ENCODE data around the gene KCNG2.

DNA sequence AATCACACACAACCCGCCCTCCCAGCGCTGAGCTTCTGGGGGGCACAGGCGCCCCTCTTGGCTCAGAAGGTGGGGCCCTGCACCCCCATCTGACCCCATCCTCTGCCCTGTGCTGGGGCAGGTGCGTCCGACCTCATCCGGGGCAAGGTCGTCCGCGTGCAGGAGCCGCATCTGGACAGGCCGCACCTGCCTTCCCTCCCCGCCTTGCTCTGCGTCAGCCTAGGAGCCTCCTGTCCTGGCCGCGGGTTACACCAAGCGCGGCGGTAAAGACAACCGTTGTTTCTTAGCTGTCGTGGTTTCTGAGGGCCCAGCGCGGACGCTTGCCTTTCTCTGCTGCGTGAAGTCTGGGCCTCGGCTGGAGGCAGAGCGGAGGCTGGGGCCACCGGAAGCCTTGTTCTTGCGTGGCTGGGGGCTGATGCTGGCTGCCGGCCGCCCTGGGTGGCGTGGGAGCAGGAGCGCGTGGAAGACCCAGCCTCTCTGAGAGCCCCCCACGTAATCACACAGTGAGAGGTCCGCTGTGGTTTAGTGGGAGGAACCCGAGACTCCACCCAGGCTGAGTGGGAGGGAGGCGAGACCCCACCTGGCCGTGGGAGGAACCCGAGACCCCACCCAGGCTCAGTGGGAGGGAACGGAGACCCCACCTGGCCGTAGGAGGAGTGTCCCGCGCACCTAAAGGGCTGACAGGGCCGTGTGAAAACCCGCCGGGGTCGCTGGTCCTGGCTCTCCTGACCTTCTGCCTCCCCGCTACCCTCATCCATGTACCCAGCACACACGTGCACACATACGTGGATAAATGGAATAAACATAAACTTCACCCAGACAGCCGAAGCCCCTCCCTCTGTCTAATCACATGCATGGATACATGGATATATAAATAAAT, 51.8 kb downstream of the KCNG2 start:
- TF ChIP-seq IRF3 (IDR thresholded peaks at IDR 0.05; ENCODE audit: low read depth, low read length) (no peak), POLR2AphosphoS5 (IDR thresholded peaks at IDR 0.05; ENCODE audit: low read depth, low read length) (no peak), RFX5 (IDR thresholded peaks at IDR 0.05; ENCODE audit: low read length) (no peak), EZH2phosphoT487 (IDR thresholded peaks at IDR 0.05; ENCODE audit: borderline replicate concordance, low read depth) (no peak), SIN3A (IDR thresholded peaks at IDR 0.05; ENCODE audit: borderline replicate concordance, low read depth, low read length) (no peak), CTCF (IDR thresholded peaks at IDR 0.05) (no peak), TEAD4 (IDR thresholded peaks at IDR 0.05; ENCODE audit: borderline replicate concordance, insufficient read depth) (no peak), JUND (IDR thresholded peaks at IDR 0.05) (no peak), EP300 (IDR thresholded peaks at IDR 0.05; ENCODE audit: borderline replicate concordance in 1 of 2, low read depth in 1 of 2, low read length in 1 of 2) (no peak), TCF12 (IDR thresholded peaks at IDR 0.05) (no peak), SMC3 (IDR thresholded peaks at IDR 0.05; ENCODE audit: low read depth, low read length) (no peak)
- TF ChIP-seq, protein P1, sequence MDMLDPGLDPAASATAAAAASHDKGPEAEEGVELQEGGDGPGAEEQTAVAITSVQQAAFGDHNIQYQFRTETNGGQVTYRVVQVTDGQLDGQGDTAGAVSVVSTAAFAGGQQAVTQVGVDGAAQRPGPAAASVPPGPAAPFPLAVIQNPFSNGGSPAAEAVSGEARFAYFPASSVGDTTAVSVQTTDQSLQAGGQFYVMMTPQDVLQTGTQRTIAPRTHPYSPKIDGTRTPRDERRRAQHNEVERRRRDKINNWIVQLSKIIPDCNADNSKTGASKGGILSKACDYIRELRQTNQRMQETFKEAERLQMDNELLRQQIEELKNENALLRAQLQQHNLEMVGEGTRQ (IDR thresholded peaks at IDR 0.05; ENCODE audit: borderline replicate concordance, low read depth, low read length), result no peak
- TF ChIP-seq, protein P2, sequence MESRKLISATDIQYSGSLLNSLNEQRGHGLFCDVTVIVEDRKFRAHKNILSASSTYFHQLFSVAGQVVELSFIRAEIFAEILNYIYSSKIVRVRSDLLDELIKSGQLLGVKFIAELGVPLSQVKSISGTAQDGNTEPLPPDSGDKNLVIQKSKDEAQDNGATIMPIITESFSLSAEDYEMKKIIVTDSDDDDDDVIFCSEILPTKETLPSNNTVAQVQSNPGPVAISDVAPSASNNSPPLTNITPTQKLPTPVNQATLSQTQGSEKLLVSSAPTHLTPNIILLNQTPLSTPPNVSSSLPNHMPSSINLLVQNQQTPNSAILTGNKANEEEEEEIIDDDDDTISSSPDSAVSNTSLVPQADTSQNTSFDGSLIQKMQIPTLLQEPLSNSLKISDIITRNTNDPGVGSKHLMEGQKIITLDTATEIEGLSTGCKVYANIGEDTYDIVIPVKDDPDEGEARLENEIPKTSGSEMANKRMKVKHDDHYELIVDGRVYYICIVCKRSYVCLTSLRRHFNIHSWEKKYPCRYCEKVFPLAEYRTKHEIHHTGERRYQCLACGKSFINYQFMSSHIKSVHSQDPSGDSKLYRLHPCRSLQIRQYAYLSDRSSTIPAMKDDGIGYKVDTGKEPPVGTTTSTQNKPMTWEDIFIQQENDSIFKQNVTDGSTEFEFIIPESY (IDR thresholded peaks at IDR 0.05; ENCODE audit: borderline replicate concordance, low read depth), result no peak
- TF ChIP-seq, protein P3, sequence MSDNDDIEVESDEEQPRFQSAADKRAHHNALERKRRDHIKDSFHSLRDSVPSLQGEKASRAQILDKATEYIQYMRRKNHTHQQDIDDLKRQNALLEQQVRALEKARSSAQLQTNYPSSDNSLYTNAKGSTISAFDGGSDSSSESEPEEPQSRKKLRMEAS (IDR thresholded peaks at IDR 0.05; ENCODE audit: low read depth), result no peak

Measured in SK-N-SH (cell line).